PFSK-1 (cell line): ENCODE measurements around the gene CHMP4A.

Experiments
- FOXP2 ChIP-seq: optimal IDR thresholded peaks from 2 replicates; pipeline ENCODE3; 2011; ENCODE audit warnings: borderline replicate concordance, control low read depth, inconsistent platforms; ENCODE audit not compliant: insufficient read depth; ENCODE audit errors: extremely low read length, extremely low read depth
- POLR2AphosphoS5 ChIP-seq: IDR thresholded peaks from 2 replicates; pipeline ENCODE4 v1.6.1; 2012; ENCODE audit warnings: low read depth, mild to moderate bottlenecking, control low read depth, low read length, moderate library complexity
- SIN3A ChIP-seq: IDR thresholded peaks from 2 replicates; pipeline ENCODE4 v1.6.1; 2012; ENCODE audit warnings: mild to moderate bottlenecking, low read length, moderate library complexity, borderline replicate concordance; ENCODE audit not compliant: insufficient read depth
- TAF1 ChIP-seq: IDR thresholded peaks from 2 replicates; pipeline ENCODE4 v1.6.1; 2012; ENCODE audit warnings: low read length, control low read depth, borderline replicate concordance; ENCODE audit not compliant: insufficient read depth
- TF ChIP-seq, protein P1 (sequence below), 2 experiments: IDR thresholded peaks; 2 replicates each; pipeline versions ENCODE4 v1.6.1 to v1.8.0; 2011 to 2012; ENCODE audit warnings: low read depth in 2 of 2, low read length in 2 of 2, control low read depth in 1 of 2, inconsistent platforms in 1 of 2, mild to moderate bottlenecking in 1 of 2, moderate library complexity in 1 of 2; ENCODE audit not compliant: insufficient read depth in 1 of 2

Gene CHMP4A

DNA sequence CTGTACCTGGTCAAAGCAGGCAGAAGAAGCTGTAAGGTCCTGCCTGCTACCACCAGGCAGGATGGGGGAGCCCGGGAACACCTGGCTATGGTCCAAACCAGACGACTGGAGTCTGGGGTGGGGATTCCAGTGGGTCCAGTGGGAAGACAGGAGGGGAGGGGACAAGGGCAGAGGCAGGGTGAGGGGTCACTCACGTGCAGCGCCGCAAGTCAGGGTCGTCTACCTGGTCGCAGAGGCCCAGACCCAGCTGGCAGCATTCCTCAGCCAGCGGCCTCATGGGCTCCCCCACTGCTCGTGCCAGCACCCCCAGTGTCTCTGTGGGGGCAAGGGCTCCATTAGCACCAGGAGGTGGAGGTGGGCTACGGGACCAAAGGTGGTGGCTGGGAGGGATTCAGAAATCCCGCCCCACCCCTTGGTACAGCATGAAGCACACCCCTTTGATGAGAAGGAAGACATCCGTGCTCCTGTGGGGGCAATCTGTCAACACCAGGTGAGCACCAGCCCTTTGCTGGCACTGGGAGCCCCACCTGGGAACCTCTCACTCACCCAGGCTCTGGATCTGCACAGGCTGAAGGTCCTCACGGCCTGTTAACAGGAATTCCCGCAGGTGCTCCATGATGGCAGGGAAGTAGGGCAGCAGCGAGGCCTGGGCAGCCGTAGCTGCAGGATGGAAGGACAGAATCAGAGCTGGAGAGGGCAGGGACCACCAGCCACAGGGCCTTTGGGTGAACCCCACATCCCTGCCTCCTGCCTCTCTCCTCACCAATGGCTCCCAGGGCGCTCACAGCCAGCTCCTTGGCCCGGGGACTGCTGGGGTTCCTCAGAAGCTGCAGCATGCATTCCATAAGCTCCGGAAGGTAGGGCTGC lies 29.0 kb downstream of the CHMP4A start:
- TF ChIP-seq TAF1 (no peak), SIN3A (no peak), POLR2AphosphoS5 (no peak), FOXP2 (no peak)
- TF ChIP-seq, protein P1, sequence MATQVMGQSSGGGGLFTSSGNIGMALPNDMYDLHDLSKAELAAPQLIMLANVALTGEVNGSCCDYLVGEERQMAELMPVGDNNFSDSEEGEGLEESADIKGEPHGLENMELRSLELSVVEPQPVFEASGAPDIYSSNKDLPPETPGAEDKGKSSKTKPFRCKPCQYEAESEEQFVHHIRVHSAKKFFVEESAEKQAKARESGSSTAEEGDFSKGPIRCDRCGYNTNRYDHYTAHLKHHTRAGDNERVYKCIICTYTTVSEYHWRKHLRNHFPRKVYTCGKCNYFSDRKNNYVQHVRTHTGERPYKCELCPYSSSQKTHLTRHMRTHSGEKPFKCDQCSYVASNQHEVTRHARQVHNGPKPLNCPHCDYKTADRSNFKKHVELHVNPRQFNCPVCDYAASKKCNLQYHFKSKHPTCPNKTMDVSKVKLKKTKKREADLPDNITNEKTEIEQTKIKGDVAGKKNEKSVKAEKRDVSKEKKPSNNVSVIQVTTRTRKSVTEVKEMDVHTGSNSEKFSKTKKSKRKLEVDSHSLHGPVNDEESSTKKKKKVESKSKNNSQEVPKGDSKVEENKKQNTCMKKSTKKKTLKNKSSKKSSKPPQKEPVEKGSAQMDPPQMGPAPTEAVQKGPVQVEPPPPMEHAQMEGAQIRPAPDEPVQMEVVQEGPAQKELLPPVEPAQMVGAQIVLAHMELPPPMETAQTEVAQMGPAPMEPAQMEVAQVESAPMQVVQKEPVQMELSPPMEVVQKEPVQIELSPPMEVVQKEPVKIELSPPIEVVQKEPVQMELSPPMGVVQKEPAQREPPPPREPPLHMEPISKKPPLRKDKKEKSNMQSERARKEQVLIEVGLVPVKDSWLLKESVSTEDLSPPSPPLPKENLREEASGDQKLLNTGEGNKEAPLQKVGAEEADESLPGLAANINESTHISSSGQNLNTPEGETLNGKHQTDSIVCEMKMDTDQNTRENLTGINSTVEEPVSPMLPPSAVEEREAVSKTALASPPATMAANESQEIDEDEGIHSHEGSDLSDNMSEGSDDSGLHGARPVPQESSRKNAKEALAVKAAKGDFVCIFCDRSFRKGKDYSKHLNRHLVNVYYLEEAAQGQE (IDR thresholded peaks at IDR 0.05; ENCODE audit: insufficient read depth in 1 of 2, low read depth in 2 of 2, low read length in 2 of 2) = no peak

DNA sequence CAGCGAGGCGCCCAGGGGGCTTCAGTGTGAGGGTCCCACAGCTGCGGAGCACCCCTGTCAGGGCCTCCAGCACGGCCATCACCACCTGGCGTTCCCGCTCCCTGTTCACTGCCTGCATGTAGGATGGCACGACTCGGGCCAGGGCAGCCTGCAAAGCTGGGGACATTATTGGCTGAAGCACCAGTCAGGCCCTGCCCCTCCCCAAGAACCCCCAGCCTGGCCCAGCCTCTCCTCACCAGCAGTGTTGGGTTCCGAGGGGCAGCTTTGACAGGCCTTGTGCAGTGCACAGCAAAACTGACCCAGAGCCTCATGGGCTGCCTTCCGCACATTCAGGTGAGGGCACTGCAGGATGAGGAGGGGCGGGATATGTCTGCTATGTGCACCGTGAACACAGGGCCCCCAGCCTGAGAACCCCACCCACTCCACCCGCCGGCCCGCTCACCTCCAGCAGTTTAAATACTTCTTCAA lies 30.2 kb downstream of the CHMP4A start:
- TF ChIP-seq POLR2AphosphoS5 (no peak), TAF1 (no peak), FOXP2 (no peak), SIN3A (no peak)
- TF ChIP-seq, protein P1 (IDR thresholded peaks at IDR 0.05; ENCODE audit: insufficient read depth in 1 of 2, low read depth in 2 of 2, low read length in 2 of 2) = no peak

DNA sequence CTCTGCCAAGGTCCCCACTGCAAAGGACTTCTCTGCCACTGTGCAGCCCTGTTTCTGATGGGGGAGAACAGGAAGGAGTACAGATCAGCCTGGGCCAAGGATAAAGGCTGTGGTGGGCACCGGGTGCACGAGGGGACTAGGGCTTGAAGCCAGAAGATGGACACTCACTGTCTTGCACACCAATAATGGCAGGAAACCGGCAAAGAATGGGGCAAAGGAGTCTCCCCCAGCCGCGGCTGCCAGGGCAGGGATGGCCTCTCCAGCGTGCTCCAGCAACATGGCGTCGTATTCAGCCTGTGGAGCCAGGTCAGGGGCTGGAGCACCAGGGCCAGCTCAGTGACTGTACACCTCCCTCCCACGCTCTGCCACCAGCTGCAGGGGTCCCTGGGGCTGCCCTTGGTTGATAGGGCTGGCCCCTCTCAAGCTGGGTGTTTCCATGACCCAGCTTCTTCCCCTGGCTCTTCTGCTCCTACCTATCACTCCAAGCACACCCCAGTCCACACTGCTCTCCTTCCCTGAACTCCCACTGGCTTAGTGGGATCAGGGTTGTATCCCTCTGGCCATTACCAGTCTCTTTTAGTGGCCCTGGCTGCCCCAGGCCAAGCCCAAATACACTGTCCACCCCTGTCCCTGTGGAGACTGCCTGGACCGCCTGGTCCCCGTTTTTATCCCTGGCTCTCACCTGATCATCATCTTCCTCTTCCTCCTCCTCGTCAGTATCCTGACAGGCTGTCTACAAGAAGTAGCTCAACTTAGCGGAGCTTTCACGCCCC lies 31.0 kb downstream of the CHMP4A start:
- TF ChIP-seq SIN3A (no peak), POLR2AphosphoS5 (no peak), TAF1 (no peak), FOXP2 (no peak)
- TF ChIP-seq, protein P1 (IDR thresholded peaks at IDR 0.05; ENCODE audit: insufficient read depth in 1 of 2, low read depth in 2 of 2, low read length in 2 of 2) = no peak

DNA sequence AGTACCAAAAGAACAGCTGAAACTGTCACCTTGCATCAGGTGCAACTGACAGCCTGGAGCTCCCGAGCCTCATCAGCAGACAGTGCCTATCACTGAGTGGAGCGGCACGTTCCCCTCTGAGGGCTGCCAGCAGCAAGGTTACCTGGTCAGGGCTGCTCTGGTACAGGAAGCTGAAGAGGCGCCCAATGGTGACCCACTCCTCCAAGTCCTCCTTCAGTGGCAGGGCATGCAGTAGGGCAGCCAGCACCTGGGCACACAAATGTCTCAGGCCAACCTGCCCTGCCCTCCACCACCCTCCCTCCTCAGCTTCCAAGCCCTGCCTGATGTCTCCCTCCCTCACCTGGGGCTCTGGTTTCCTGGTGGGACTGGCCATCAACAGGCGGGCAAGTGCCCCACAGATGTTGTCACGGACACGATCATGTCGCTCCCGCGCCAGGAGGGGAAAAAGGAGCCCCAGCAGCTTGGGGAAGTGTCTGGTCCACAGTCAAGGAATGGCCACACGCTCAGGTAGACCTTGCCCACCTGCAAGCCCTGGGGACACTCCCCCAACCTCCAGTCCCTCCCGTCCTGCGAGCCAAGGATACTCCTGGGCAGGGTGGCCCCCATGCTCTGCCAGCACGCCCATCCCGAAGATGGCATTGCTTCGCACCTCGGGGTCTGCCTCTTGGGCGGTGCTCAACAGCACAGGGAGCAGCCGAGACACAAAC lies 31.8 kb downstream of the CHMP4A start:
- TF ChIP-seq SIN3A (no peak), POLR2AphosphoS5 (0 out of 2 replicates have a peak, but pooled peaks have one; percentile 5)

DNA sequence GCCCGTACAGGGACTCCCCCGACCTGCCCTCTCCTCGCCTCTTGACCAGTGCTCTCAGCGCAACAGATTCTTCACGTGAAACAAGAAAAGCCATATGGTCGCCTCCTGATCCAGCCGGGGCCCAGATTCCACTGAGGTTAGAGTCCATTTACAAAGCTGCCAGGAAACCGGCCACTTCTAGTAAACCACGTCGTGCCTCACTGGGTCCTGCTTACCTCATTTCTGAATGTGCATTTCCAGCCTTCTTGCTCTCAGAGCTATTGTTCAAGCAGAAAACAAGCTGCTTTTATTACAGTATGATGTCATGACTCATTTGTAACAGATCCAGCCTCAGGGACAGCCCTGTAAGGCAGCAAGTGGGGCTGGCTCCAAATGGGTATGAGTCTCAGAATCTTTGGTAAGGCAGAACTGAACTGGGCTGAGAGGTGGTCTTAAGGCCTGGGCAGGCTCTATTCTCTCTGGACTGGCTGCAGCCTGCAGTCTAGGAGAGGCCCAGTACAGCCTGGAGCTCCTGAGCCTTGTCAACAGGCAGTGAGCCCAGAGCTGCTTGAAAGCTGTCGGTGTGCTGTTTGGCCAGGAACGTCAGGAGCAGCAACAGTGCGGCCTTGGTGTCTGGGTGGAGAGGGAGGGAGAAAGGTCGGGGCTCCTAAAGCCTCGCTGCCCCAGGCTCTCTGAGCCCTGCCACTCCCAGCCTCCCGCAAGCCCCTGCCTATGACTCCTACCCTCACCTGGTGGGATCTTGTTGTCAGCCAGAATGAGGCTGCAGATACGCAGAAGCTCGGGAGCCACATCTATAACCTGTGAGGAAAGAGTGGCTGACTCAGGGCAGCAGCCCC lies 33.1 kb downstream of the CHMP4A start:
- TF ChIP-seq FOXP2 (no peak), SIN3A (no peak)
- TF ChIP-seq, protein P1 (IDR thresholded peaks at IDR 0.05; ENCODE audit: insufficient read depth in 1 of 2, low read depth in 2 of 2, low read length in 2 of 2) = no peak
